SU-DHL-6 (cell line): ENCODE results near the gene POLE3.

ENCODE experiments used
- H2AFZ ChIP-seq: fragments of 200-600 bp; sonication (generic); 2 replicates; pipeline ENCODE4 v1.6.1; 2014; ENCODE audit warnings: low read depth, mild to moderate bottlenecking, moderate library complexity, mixed read lengths, antibody characterized with exemption, low read length; ENCODE audit not compliant: severe bottlenecking
- H3F3A ChIP-seq: fragments of 200-600 bp; shearing (Covaris generic); 2 replicates; pipeline ENCODE4 v1.6.0; 2016; ENCODE audit warnings: antibody characterized with exemption, mild to moderate bottlenecking; ENCODE audit not compliant: insufficient read depth
- H3K27ac ChIP-seq: fragments of 200-600 bp; sonication (generic); 2 replicates; pipeline ENCODE4 v1.5.1; 2016; ENCODE audit warnings: low read depth, mild to moderate bottlenecking, low read length, moderate library complexity, mixed read lengths
- H3K27me3 ChIP-seq: fragments of 200-600 bp; sonication (generic), shearing (Covaris generic); 2 replicates; pipeline ENCODE4 v1.6.0; 2014; ENCODE audit warnings: mild to moderate bottlenecking, low read length
- H3K36me3 ChIP-seq: fragments of 200-600 bp; sonication (generic); 2 replicates; pipeline ENCODE4 v1.6.1; 2014; ENCODE audit warnings: mild to moderate bottlenecking, low read length, mixed read lengths
- H3K4me2 ChIP-seq: fragments of 300-600, 200-600 bp; shearing (Covaris generic), sonication (generic); 2 replicates; pipeline ENCODE4 v1.6.0; 2014; ENCODE audit warnings: low read length, low read depth, mild to moderate bottlenecking; ENCODE audit not compliant: poor library complexity, severe bottlenecking
- H3K4me3 ChIP-seq: fragments of 200-600 bp; sonication (generic); 2 replicates; pipeline ENCODE4 v1.5.1; 2014; ENCODE audit warnings: antibody characterized with exemption, low read length, mild to moderate bottlenecking, mixed read lengths; ENCODE audit not compliant: insufficient read depth, poor library complexity, severe bottlenecking
- H3K79me2 ChIP-seq: fragments of 200-600 bp; sonication (generic); 2 replicates; pipeline ENCODE4 v1.6.1; 2014; ENCODE audit warnings: mild to moderate bottlenecking, low read length, moderate library complexity; ENCODE audit not compliant: insufficient read depth
- H3K9ac ChIP-seq: fragments of 200-600 bp; sonication (generic); 2 replicates; pipeline ENCODE4 v1.7.0; 2014; ENCODE audit warnings: mild to moderate bottlenecking, low read length
- H3K9me2 ChIP-seq: fragments of 200-600 bp; sonication (generic); replicated peaks from 2 replicates; pipeline ENCODE4 v1.6.1; 2014; ENCODE audit warnings: low read length; ENCODE audit not compliant: insufficient read depth
- H3K9me3 ChIP-seq: fragments of 200-600 bp; sonication (generic); 2 replicates; pipeline ENCODE4 v1.6.1; 2014; ENCODE audit warnings: low read length, mixed read lengths; ENCODE audit not compliant: insufficient read depth
- H4K20me1 ChIP-seq: fragments of 200-600 bp; sonication (generic); 2 replicates; pipeline ENCODE4 v1.6.1; 2014; ENCODE audit warnings: low read depth, mild to moderate bottlenecking, antibody characterized with exemption, low read length, moderate library complexity, mixed read lengths
- EZH2phosphoT487 ChIP-seq: fragments of 200-600 bp; sonication (generic), shearing (Covaris generic); conservative IDR thresholded peaks from 2 replicates; pipeline ENCODE4 v1.6.1; 2018; ENCODE audit warnings: mild to moderate bottlenecking, antibody characterized with exemption, low read length, moderate library complexity, mixed read lengths
- TF ChIP-seq, protein P1 (sequence below): fragments of 200-600 bp; sonication (generic); IDR thresholded peaks from one replicate; pipeline ENCODE4 v1.5.1; 2017; ENCODE audit warnings: antibody characterized with exemption, mild to moderate bottlenecking, low read length, moderate library complexity; ENCODE audit not compliant: insufficient read depth, poor library complexity, severe bottlenecking

The POLE3 gene

DNA sequence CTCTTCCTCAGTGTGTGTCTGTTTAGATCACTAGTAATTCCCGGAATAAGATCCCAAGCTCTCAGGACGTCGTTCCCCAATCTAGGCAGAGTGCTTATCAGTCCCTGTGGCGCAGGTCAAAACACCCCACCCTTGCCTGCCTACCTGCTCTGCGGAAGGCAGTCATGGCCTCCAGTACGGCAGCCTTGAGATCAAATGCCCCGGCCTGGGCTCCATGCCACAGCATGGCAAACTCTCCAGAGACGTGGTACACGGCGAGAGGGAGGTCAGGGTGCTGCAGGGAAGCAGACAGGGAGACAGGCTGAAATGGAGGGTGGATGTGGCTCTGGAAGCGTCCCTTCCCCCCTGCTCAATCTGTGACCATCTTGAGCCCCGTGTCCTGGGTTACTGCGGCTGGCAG, 21.6 kb downstream of the POLE3 start:
- H3K27me3 ChIP-seq, result no peaks in the 10 kb centered on the region
- no peak overlapping the region for H3K4me2 ChIP-seq
- no peaks in the 10 kb centered on the region for H3K79me2 ChIP-seq
- TF ChIP-seq, protein P1, sequence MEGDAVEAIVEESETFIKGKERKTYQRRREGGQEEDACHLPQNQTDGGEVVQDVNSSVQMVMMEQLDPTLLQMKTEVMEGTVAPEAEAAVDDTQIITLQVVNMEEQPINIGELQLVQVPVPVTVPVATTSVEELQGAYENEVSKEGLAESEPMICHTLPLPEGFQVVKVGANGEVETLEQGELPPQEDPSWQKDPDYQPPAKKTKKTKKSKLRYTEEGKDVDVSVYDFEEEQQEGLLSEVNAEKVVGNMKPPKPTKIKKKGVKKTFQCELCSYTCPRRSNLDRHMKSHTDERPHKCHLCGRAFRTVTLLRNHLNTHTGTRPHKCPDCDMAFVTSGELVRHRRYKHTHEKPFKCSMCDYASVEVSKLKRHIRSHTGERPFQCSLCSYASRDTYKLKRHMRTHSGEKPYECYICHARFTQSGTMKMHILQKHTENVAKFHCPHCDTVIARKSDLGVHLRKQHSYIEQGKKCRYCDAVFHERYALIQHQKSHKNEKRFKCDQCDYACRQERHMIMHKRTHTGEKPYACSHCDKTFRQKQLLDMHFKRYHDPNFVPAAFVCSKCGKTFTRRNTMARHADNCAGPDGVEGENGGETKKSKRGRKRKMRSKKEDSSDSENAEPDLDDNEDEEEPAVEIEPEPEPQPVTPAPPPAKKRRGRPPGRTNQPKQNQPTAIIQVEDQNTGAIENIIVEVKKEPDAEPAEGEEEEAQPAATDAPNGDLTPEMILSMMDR, result no peak
- no peak for TF ChIP-seq EZH2phosphoT487
- no peaks in the 10 kb centered on the region for H3K9me2 ChIP-seq
- no peaks in the 10 kb centered on the region for H3K9me3 ChIP-seq
- H3K27ac ChIP-seq, result no peak overlapping the region
- no peaks in the 10 kb centered on the region for H3K36me3 ChIP-seq
- H3K9ac ChIP-seq, result no peak overlapping the region
- H3F3A ChIP-seq, result no peaks in the 10 kb centered on the region
- H2AFZ ChIP-seq, result no peak overlapping the region
- no peak overlapping the region for H3K4me3 ChIP-seq
- no peaks in the 10 kb centered on the region for H4K20me1 ChIP-seq

DNA sequence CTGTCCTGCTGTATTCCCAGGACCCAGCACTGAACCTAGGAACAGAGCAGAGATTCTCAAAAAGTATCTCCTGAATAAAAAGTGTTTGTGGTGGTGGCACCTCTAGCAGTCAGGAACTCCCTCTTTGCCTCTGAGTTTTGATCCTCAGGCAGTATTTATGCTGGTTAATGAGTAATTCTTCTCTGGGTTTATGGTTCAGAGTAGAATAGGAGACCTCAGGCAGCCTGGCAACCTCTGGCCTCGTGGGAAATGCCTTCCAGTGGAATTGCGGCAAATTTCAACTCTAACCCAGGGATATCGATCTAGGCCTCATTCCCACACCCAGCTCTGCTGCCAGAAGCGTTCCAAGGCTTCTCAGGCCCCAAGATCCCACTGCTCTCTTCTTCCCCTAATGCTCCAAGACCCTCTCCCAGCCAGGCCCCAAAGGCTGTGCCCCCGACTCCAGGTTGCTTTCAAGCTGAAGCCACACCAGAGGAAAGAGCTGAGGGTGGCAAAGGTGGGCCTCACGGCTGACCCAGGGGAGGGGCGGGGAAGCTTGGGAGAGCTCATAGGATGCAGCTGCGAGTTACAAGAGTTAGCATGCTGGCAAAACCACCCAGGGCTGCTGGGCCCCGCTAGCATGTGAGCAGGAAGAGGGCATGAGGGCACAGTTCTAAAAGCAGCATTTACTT, 22.8 kb downstream of the POLE3 start:
- Histone ChIP-seq H3K9me2 (no peaks in the 10 kb centered on the region), H3K9me3 (no peaks in the 10 kb centered on the region), H3F3A (no peaks in the 10 kb centered on the region), H3K36me3 (no peaks in the 10 kb centered on the region), H3K9ac (no peak overlapping the region), H3K4me3 (no peak overlapping the region), H2AFZ (no peak overlapping the region), H3K79me2 (no peaks in the 10 kb centered on the region), H3K27ac (no peak overlapping the region), H4K20me1 (no peaks in the 10 kb centered on the region), H3K27me3 (no peaks in the 10 kb centered on the region), H3K4me2 (no peak overlapping the region)
- no peak for TF ChIP-seq EZH2phosphoT487
- TF ChIP-seq, protein P1, result no peak

DNA sequence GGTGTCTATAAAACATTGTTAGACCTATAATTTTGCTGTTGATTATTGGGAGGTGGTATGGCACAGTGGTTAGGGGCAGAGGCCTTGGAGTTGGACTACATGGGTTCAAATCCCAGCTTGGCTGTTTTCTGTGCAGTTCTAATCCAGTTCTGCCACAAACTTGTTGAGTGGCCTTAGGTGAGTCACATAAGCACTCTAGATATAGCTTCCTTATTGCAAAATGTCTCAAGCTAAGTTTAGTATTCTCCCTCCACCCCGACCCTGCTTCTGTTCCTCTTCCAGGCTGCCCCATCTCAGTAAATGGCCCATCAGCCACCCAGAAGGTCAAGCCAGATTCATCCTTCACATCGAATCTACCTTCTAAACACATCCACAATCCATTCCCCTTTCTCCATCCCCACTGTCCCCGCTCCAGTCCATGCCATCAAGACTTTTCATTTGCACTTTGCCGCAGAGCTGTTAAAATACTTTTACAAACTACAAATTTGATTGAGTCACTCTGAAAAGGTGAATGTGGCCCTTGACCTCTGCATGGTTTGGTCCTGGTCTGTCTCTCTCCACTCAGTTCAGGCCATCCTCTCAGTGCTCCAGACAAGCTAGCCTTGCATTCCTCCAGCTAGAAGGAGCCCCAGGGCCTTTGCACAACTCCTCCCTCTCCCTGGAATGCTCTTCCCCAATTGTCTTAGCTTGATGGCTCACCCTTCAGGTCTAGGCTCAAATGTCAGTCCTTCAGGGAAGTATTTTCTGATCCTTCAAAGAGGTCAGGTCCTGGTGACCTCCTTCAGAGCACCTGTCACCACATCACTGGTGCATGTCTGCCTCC, 23.7 kb downstream of the POLE3 start:
- no peaks in the 10 kb centered on the region for H3K36me3 ChIP-seq
- H3K9ac ChIP-seq, result no peak overlapping the region
- H3K4me2 ChIP-seq, result no peak overlapping the region
- H4K20me1 ChIP-seq, result no peaks in the 10 kb centered on the region
- H3K79me2 ChIP-seq, result no peaks in the 10 kb centered on the region
- TF ChIP-seq EZH2phosphoT487, result no peak
- TF ChIP-seq, protein P1, result no peak
- H2AFZ ChIP-seq, result no peak overlapping the region
- no peaks in the 10 kb centered on the region for H3F3A ChIP-seq
- no peaks in the 10 kb centered on the region for H3K9me3 ChIP-seq
- no peak overlapping the region for H3K4me3 ChIP-seq
- H3K9me2 ChIP-seq, result no peaks in the 10 kb centered on the region
- no peak overlapping the region for H3K27ac ChIP-seq
- no peaks in the 10 kb centered on the region for H3K27me3 ChIP-seq
